ENCODE data around the gene GPR17.

- TF ChIP-seq CTCF (IDR thresholded peaks at IDR 0.05; ENCODE audit: insufficient read depth, low read depth, low read length) (no peak), EZH2 (IDR thresholded peaks at IDR 0.05; ENCODE audit: insufficient read depth, low read length) (no peak)
Observed at GRCh38 chr2:127675331-127676261, 29.6 kb downstream of the GPR17 start, which contains the start of gene LIMS2.

Measured in astrocyte (in vitro differentiated cells and primary cell).